ENCODE data around the gene PPP5C.

The PPP5C gene

DNA sequence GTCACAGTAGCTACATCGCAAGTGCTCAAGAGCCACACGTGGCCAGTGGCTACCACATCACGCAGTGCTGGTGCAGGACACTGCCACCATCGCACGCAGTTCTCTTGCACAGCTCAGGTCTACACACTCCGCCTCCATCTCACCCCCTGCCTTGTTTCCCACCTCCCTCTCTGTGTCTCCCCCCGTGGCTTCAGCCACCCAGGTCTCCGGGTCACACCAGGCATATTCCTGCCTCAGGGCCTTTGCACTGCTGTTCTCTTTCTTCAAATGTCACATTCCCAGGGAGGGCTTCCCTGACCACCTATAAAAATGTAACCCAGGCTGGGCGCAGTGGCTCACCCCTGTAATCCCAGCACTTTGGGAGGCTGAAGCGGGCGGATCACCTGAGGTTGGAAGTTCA is 55.8 kb downstream of the PPP5C start:
- H3K36me3 ChIP-seq (ENCODE audit: control insufficient read depth, insufficient read depth, low read length): no peaks in the 10 kb centered on the region
- H3K4me3 ChIP-seq (replicated peaks; ENCODE audit: low read depth, low read length): no peak overlapping the region
- no peak for DNase-seq (ENCODE audit: extremely low read depth, insufficient read length)
- H3K27me3 ChIP-seq (replicated peaks; ENCODE audit: control insufficient read depth, insufficient read depth, low read length): no peaks in the 10 kb centered on the region; the same call in 1 of the 2 replicates
- TF ChIP-seq, protein P1, sequence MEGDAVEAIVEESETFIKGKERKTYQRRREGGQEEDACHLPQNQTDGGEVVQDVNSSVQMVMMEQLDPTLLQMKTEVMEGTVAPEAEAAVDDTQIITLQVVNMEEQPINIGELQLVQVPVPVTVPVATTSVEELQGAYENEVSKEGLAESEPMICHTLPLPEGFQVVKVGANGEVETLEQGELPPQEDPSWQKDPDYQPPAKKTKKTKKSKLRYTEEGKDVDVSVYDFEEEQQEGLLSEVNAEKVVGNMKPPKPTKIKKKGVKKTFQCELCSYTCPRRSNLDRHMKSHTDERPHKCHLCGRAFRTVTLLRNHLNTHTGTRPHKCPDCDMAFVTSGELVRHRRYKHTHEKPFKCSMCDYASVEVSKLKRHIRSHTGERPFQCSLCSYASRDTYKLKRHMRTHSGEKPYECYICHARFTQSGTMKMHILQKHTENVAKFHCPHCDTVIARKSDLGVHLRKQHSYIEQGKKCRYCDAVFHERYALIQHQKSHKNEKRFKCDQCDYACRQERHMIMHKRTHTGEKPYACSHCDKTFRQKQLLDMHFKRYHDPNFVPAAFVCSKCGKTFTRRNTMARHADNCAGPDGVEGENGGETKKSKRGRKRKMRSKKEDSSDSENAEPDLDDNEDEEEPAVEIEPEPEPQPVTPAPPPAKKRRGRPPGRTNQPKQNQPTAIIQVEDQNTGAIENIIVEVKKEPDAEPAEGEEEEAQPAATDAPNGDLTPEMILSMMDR (IDR thresholded peaks at IDR 0.05; ENCODE audit: insufficient read depth, low read length, poor library complexity, severe bottlenecking): no peak

DNA sequence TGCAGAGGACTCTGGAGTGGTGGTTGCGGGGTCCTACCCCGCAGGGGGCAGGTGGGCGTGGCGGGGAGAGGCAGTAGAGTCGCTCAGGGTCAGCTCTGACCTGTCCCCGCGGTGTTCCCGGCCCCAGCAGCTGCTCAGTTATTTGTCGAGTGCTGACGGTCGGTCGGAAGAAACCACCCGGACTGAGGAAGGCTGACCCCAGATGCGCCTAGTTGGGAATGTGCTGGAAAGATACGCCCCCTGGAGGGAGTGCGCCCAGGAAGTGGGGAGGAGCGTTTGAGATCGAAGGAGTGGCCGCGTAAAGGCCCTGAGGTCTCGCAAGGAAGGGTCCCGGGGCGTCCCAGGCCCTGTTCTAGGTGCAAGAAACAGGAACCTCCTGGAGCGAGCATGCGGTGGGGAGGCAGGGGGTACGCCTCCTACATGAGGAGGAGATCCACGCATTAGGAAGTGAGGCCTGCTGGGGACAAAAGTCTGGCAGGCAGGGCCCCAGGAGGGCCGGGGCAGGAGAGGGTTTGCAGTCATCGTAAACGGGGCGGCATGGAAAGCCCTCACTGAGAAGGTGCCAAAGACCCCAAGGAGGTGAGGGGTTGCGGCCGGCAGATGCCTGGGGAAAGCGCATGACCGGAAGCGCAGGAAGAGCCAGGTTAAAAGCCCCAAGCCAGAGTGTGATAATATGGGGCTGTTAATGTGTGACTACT is 57.3 kb downstream of the PPP5C start:
- H3K27me3 ChIP-seq (replicated peaks; ENCODE audit: control insufficient read depth, insufficient read depth, low read length): no peaks in the 10 kb centered on the region; the same call in none of the 2 replicates
- no peak overlapping the region for H3K4me3 ChIP-seq (replicated peaks; ENCODE audit: low read depth, low read length)
- DNase-seq (ENCODE audit: extremely low read depth, insufficient read length): no peak
- TF ChIP-seq, protein P1 (IDR thresholded peaks at IDR 0.05; ENCODE audit: insufficient read depth, low read length, poor library complexity, severe bottlenecking): no peak
- no peaks in the 10 kb centered on the region for H3K36me3 ChIP-seq (ENCODE audit: control insufficient read depth, insufficient read depth, low read length)

DNA sequence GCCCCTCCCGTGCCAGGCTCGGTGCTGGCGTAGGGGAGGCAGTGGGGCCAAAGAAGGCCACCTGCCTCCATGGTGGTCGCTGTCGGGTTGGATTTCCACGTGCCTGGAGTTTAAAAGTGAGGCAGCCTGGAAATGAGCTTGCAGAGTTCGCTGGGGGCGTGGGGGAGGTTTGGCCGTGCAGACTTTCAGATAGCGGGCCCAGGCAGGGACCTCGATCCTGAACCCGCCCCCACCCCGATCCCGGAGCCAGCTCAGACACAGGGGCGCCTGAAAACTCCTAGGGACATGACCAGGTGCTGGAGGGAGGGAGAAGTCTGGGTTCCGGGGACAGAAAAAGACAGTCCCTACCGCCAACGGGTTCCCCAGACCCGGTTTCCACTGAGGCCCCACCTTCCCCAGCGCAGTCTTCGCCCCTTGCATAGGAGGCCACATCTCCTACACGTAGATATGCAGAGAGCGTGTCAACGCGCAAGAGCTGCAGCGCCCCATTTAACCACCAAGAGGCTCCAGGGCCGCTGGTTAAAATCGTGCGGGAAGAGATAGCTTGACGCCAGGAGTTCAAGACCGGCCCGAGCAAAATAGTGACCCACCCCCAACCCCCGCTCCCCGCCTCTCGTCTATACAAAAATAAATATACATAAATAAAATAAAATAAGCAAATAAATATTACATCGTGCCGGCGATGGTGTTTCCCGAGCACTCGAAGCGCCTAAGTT is 58.0 kb downstream of the PPP5C start:
- Histone ChIP-seq H3K27me3 (replicated peaks; ENCODE audit: control insufficient read depth, insufficient read depth, low read length) (no peaks in the 10 kb centered on the region; the same call in none of the 2 replicates), H3K36me3 (ENCODE audit: control insufficient read depth, insufficient read depth, low read length) (no peaks in the 10 kb centered on the region), H3K4me3 (replicated peaks; ENCODE audit: low read depth, low read length) (no peak overlapping the region)
- TF ChIP-seq, protein P1 (IDR thresholded peaks at IDR 0.05; ENCODE audit: insufficient read depth, low read length, poor library complexity, severe bottlenecking): no peak
- DNase-seq (ENCODE audit: extremely low read depth, insufficient read length): no peak

DNA sequence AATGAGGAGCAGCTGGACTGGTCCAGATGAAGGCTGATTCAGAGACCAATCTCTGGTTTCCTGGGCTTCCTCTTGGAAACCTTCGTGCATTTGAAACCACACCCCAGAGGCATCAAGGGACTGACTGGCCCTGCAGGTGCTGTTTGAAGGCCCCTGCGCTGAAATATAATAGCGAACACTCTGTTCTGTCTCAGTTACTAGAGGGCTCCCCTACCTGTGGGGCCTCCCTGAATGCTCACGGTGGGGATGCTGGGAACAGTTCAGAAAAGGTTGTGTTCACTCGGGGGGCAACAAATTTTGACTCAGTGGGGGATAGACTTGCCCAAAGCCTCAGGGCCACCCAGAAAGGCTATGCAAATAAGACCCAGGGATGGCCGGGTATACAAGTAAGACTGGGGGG is 60.1 kb downstream of the PPP5C start:
- no peak for DNase-seq (ENCODE audit: extremely low read depth, insufficient read length)
- Histone ChIP-seq H3K36me3 (ENCODE audit: control insufficient read depth, insufficient read depth, low read length) (no peaks in the 10 kb centered on the region), H3K4me3 (replicated peaks; ENCODE audit: low read depth, low read length) (no peak overlapping the region), H3K27me3 (replicated peaks; ENCODE audit: control insufficient read depth, insufficient read depth, low read length) (no peaks in the 10 kb centered on the region; the same call in none of the 2 replicates)
- TF ChIP-seq, protein P1 (IDR thresholded peaks at IDR 0.05; ENCODE audit: insufficient read depth, low read length, poor library complexity, severe bottlenecking): no peak

DNA sequence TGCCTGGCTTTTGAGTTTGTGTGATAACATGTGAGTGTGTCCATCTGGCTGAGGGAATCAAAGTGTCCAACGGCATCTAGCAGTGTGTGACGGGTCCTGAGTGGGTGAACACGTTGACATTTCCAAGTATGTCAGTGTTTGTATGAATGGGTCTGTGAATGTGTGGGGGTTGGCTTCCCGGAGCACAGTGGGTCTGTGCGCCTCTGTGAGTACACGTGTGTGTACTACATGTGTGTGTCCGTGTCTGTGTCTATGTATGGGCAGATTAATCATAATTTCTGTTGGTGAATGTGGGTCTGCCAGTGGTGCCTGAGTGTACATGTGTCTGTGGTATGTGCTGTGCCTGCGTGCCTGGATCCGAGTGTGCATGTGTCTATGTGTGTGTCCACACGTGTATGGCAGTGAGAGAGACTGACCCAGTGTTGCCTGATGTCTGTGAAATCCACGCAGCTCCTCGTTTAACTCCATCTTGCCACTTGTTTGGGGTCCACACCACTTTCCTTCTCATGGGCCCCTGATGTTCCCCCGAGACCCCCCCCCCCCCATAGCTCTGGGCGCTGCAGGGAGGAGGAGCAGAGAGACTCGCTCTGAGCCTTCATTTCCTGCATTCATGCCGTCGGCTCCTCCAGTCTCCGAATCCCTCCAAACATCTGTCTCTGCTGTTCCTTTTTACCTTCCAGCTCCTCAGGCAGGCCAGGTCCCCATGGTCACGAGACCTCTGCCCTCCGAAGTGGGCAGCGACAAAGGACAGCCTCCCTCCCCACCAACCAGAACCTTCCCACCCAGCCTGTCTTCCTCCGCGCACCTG is 61.2 kb downstream of the PPP5C start:
- no peak overlapping the region for H3K4me3 ChIP-seq (replicated peaks; ENCODE audit: low read depth, low read length)
- TF ChIP-seq, protein P1 (IDR thresholded peaks at IDR 0.05; ENCODE audit: insufficient read depth, low read length, poor library complexity, severe bottlenecking): no peak
- no peak for DNase-seq (ENCODE audit: extremely low read depth, insufficient read length)
- no peaks in the 10 kb centered on the region; the same call in none of the 2 replicates for H3K27me3 ChIP-seq (replicated peaks; ENCODE audit: control insufficient read depth, insufficient read depth, low read length)
- no peaks in the 10 kb centered on the region for H3K36me3 ChIP-seq (ENCODE audit: control insufficient read depth, insufficient read depth, low read length)
